ENCODE data around the gene OXCT1.

The OXCT1 gene

GRCh38 chr5:41903892-41904799 is 33.9 kb upstream of the OXCT1 start, which contains the start of gene RIMOC1 (continued):
- TF ChIP-seq, protein P1, sequence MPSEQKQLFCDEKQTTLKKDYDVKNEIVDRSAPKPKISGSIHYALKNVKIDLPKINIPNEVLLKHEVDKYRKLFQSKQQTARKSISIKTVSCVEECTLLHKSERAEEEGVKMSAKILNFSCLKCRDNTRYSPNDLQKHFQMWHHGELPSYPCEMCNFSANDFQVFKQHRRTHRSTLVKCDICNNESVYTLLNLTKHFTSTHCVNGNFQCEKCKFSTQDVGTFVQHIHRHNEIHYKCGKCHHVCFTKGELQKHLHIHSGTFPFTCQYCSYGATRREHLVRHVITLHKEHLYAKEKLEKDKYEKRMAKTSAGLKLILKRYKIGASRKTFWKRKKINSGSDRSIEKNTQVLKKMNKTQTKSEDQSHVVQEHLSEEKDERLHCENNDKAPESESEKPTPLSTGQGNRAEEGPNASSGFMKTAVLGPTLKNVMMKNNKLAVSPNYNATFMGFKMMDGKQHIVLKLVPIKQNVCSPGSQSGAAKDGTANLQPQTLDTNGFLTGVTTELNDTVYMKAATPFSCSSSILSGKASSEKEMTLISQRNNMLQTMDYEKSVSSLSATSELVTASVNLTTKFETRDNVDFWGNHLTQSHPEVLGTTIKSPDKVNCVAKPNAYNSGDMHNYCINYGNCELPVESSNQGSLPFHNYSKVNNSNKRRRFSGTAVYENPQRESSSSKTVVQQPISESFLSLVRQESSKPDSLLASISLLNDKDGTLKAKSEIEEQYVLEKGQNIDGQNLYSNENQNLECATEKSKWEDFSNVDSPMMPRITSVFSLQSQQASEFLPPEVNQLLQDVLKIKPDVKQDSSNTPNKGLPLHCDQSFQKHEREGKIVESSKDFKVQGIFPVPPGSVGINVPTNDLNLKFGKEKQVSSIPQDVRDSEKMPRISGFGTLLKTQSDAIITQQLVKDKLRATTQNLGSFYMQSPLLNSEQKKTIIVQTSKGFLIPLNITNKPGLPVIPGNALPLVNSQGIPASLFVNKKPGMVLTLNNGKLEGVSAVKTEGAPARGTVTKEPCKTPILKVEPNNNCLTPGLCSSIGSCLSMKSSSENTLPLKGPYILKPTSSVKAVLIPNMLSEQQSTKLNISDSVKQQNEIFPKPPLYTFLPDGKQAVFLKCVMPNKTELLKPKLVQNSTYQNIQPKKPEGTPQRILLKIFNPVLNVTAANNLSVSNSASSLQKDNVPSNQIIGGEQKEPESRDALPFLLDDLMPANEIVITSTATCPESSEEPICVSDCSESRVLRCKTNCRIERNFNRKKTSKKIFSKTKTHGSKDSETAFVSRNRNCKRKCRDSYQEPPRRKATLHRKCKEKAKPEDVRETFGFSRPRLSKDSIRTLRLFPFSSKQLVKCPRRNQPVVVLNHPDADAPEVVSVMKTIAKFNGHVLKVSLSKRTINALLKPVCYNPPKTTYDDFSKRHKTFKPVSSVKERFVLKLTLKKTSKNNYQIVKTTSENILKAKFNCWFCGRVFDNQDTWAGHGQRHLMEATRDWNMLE (tag by site-specific recombination; conservative IDR thresholded peaks at IDR 0.05; ENCODE audit: low read depth) = peak; percentile 98
- TF ChIP-seq ZNF768 (tag by site-specific recombination; IDR thresholded peaks at IDR 0.05) (no peak; the same call in 1 of the 2 replicates), ZNF555 (tag by site-specific recombination; conservative IDR thresholded peaks at IDR 0.05) (no peak), KLF7 (tag by site-specific recombination; IDR thresholded peaks at IDR 0.05; ENCODE audit: borderline replicate concordance) (peak; percentile 96), GFI1B (tag by site-specific recombination; IDR thresholded peaks at IDR 0.05) (0 out of 2 replicates have a peak, but pooled peaks have one; percentile 33), ZNF670 (tag by site-specific recombination; IDR thresholded peaks at IDR 0.05; ENCODE audit: low read depth) (no peak), ZNF223 (tag by site-specific recombination; IDR thresholded peaks at IDR 0.05) (0 out of 2 replicates have a peak, but pooled peaks have one; percentile 10), ZNF274 (IDR thresholded peaks at IDR 0.05; ENCODE audit: low read length) (no peak), ZNF274 (tag by site-specific recombination; IDR thresholded peaks at IDR 0.05; ENCODE audit: borderline replicate concordance) (no peak), KLF9 (tag by site-specific recombination; IDR thresholded peaks at IDR 0.05; ENCODE audit: low read depth) (peak; percentile 85), ZNF2 (tag by site-specific recombination; IDR thresholded peaks at IDR 0.05) (peak; percentile 71), ZBTB8A (tag by site-specific recombination; IDR thresholded peaks at IDR 0.05) (peak; percentile 60; the same call in 1 of the 2 replicates), ZBTB17 (tag by site-specific recombination; IDR thresholded peaks at IDR 0.05) (peak; percentile 99), KLF1 (tag by site-specific recombination; IDR thresholded peaks at IDR 0.05) (peak; percentile 90), ZNF677 (tag by site-specific recombination; IDR thresholded peaks at IDR 0.05) (no peak), ZNF214 (tag by site-specific recombination; IDR thresholded peaks at IDR 0.05; ENCODE audit: borderline replicate concordance) (no peak), OSR2 (tag by site-specific recombination; IDR thresholded peaks at IDR 0.05) (0 out of 2 replicates have a peak, but pooled peaks have one; percentile 23), ZNF837 (tag by site-specific recombination; IDR thresholded peaks at IDR 0.05) (no peak), ELK4 (IDR thresholded peaks at IDR 0.05; ENCODE audit: borderline replicate concordance, low read depth, low read length) (peak; percentile 98), HOXC10 (CRISPR knock-in tag; IDR thresholded peaks at IDR 0.05) (no peak), ZBTB44 (tag by site-specific recombination; IDR thresholded peaks at IDR 0.05) (no peak)
- TF ChIP-seq, protein P2, sequence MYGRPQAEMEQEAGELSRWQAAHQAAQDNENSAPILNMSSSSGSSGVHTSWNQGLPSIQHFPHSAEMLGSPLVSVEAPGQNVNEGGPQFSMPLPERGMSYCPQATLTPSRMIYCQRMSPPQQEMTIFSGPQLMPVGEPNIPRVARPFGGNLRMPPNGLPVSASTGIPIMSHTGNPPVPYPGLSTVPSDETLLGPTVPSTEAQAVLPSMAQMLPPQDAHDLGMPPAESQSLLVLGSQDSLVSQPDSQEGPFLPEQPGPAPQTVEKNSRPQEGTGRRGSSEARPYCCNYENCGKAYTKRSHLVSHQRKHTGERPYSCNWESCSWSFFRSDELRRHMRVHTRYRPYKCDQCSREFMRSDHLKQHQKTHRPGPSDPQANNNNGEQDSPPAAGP (tag by site-specific recombination; IDR thresholded peaks at IDR 0.05) = peak; percentile 95
- TF ChIP-seq, protein P3, sequence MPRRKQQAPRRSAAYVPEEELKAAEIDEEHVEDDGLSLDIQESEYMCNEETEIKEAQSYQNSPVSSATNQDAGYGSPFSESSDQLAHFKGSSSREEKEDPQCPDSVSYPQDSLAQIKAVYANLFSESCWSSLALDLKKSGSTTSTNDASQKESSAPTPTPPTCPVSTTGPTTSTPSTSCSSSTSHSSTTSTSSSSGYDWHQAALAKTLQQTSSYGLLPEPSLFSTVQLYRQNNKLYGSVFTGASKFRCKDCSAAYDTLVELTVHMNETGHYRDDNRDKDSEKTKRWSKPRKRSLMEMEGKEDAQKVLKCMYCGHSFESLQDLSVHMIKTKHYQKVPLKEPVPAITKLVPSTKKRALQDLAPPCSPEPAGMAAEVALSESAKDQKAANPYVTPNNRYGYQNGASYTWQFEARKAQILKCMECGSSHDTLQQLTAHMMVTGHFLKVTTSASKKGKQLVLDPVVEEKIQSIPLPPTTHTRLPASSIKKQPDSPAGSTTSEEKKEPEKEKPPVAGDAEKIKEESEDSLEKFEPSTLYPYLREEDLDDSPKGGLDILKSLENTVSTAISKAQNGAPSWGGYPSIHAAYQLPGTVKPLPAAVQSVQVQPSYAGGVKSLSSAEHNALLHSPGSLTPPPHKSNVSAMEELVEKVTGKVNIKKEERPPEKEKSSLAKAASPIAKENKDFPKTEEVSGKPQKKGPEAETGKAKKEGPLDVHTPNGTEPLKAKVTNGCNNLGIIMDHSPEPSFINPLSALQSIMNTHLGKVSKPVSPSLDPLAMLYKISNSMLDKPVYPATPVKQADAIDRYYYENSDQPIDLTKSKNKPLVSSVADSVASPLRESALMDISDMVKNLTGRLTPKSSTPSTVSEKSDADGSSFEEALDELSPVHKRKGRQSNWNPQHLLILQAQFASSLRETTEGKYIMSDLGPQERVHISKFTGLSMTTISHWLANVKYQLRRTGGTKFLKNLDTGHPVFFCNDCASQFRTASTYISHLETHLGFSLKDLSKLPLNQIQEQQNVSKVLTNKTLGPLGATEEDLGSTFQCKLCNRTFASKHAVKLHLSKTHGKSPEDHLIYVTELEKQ (tag by site-specific recombination; IDR thresholded peaks at IDR 0.05; ENCODE audit: borderline replicate concordance) = peak; percentile 12; the same call in 1 of the 2 replicates
- TF ChIP-seq, protein P4, sequence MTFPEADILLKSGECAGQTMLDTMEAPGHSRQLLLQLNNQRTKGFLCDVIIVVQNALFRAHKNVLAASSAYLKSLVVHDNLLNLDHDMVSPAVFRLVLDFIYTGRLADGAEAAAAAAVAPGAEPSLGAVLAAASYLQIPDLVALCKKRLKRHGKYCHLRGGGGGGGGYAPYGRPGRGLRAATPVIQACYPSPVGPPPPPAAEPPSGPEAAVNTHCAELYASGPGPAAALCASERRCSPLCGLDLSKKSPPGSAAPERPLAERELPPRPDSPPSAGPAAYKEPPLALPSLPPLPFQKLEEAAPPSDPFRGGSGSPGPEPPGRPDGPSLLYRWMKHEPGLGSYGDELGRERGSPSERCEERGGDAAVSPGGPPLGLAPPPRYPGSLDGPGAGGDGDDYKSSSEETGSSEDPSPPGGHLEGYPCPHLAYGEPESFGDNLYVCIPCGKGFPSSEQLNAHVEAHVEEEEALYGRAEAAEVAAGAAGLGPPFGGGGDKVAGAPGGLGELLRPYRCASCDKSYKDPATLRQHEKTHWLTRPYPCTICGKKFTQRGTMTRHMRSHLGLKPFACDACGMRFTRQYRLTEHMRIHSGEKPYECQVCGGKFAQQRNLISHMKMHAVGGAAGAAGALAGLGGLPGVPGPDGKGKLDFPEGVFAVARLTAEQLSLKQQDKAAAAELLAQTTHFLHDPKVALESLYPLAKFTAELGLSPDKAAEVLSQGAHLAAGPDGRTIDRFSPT (tag by site-specific recombination; IDR thresholded peaks at IDR 0.05) = no peak; the same call in 1 of the 2 replicates

All from HEK293 (cell line).